Testis (tissue), 3 donors: ENCODE data around the gene CARD19. TPM values are rescaled to one million over a fixed set of nuclear protein-coding genes. Genes with fewer than 3 reads are reported as not detected.

Source experiments
- DNase-seq: peaks from one replicate; pipeline ENCODE4 v3.0.0-alpha.2; 2019
- H3K27ac ChIP-seq, 2 donors: fragments of 200-600 bp; sonication (generic); one replicate each; pipeline ENCODE4 v1.5.1; 2019
- H3K27me3 ChIP-seq: fragments of 200-600 bp; sonication (generic); one replicate; pipeline ENCODE4 v1.5.1; 2019
- H3K36me3 ChIP-seq: fragments of 200-600 bp; sonication (generic); one replicate; pipeline ENCODE4 v1.5.1; 2017; ENCODE audit warnings: low read depth; ENCODE audit errors: missing control alignments
- H3K4me1 ChIP-seq: fragments of 200-600 bp; sonication (generic); one replicate; pipeline ENCODE4 v1.5.1; 2019
- H3K4me3 ChIP-seq, 2 donors: fragments of 200-600 bp; sonication (generic); one replicate each; pipeline ENCODE4 v1.5.1; 2017 to 2019
- H3K9me3 ChIP-seq: fragments of 200-600 bp; sonication (generic); one replicate; pipeline ENCODE4 v1.5.1; 2017
- CTCF ChIP-seq, 3 experiments: fragments of 450-650 bp in 2 of 3; fragments of 200-600 bp in 1 of 3; sonication (generic) in 1 of 3; IDR thresholded peaks; one replicate each; pipeline ENCODE4 v1.5.1; 2016 to 2019; ENCODE audit warnings: antibody characterized with exemption in 3 of 3, mild to moderate bottlenecking in 2 of 3, moderate library complexity in 1 of 3
- POLR2A ChIP-seq: fragments of 450-650 bp; IDR thresholded peaks from one replicate; pipeline ENCODE4 v1.6.1; 2017; ENCODE audit warnings: antibody characterized with exemption, mild to moderate bottlenecking, moderate library complexity
- WGBS, 2 donors: methylation state at CpG; one replicate each; pipeline ENCODE4 v1.1.5; 2018; 5-methylcytosine and 5-hydroxymethylcytosine counted together
- intact Hi-C: fragments of 100-400 bp; cut with DNase I; formaldehyde crosslinking; loops from one replicate; pipeline ENCODE4 v1.15.1; 2023; ENCODE audit warnings: low total_unique reads
- polyA plus RNA-seq: library from polyadenylated mRNA; stranded (reverse); fragments of 350-450 nt; fragmentation: Illumina TruSeq; extraction: RNeasy Lipid Tissue Mini Kit (QIAGEN cat#74804); gene quantifications from one replicate; pipeline ENCODE4 v1.2.3, GENCODE V29; 2014; ENCODE audit warnings: low read depth, low replicate concordance; ENCODE audit not compliant: insufficient read depth
- total RNA-seq, 2 donors: library from RNA; depleted of rRNA; stranded (reverse); fragments of >200 nt; gene quantifications; one replicate each; pipeline ENCODE4 v1.2.3, GENCODE V29; 2016

Gene CARD19
- total and polyA plus RNA-seq, 3 donors from 2014 or later: 99.4 to 147 (median 138) TPM

- intact Hi-C loops: no loop called here
- Histone ChIP-seq H3K27ac (no peak overlapping the region), H3K36me3 (no peaks in the 10 kb centered on the region), H3K9me3 (no peaks in the 10 kb centered on the region), H3K27me3 (no peaks in the 10 kb centered on the region), H3K4me3 (no peak overlapping the region), H3K4me1 (peaks cover 10% of the 10 kb centered on the region)
- peak; percentile 2 for DNase-seq
- TF ChIP-seq CTCF (IDR thresholded peaks at IDR 0.05): no peak
- 95 to 100% methylated on average over 4 of the region's 4 CpGs for WGBS, 2 donors
Observed at GRCh38 chr9:93088656-93089015, 7.4 kb upstream of the CARD19 start.

- no peaks in the 10 kb centered on the region for H3K27me3 ChIP-seq
- DNase-seq: peak; percentile 6
- H3K27ac ChIP-seq: no peak overlapping the region
- H3K9me3 ChIP-seq: no peaks in the 10 kb centered on the region
- 86 to 91% methylated on average over 5 of the region's 5 CpGs for WGBS, 2 donors
- intact Hi-C loops: no loop called here
- no peaks in the 10 kb centered on the region for H3K36me3 ChIP-seq
- H3K4me1 ChIP-seq: peaks cover 14% of the 10 kb centered on the region
- no peak for TF ChIP-seq CTCF (IDR thresholded peaks at IDR 0.05)
- TF ChIP-seq POLR2A: no peak
- H3K4me3 ChIP-seq: no peak overlapping the region
Observed at GRCh38 chr9:93089024-93089423, 7.0 kb upstream of the CARD19 start.

GRCh38 chr9:93089481-93089991 is 6.5 kb upstream of the CARD19 start:
- Histone ChIP-seq H3K27me3 (no peaks in the 10 kb centered on the region), H3K9me3 (no peaks in the 10 kb centered on the region), H3K36me3 (no peaks in the 10 kb centered on the region), H3K27ac (no peak overlapping the region), H3K4me3 (no peak overlapping the region), H3K4me1 (peaks cover 19% of the 10 kb centered on the region)
- no peak for TF ChIP-seq POLR2A
- TF ChIP-seq CTCF (IDR thresholded peaks at IDR 0.05): no peak
- peak; percentile 12 for DNase-seq
- intact Hi-C loops: no loop called here
- WGBS, 2 donors: 81 to 87% methylated on average over 12 of the region's 12 CpGs

- peak; percentile 8 for DNase-seq
- no peaks in the 10 kb centered on the region for H3K36me3 ChIP-seq
- WGBS, 2 donors: 90% methylated on average over 8 of the region's 8 CpGs
- no peaks in the 10 kb centered on the region for H3K9me3 ChIP-seq
- no peaks in the 10 kb centered on the region for H3K27me3 ChIP-seq
- intact Hi-C loops: no loop called here
- TF ChIP-seq POLR2A (no peak), CTCF (IDR thresholded peaks at IDR 0.05) (no peak)
- no peak overlapping the region for H3K4me3 ChIP-seq
- peaks cover 26% of the 10 kb centered on the region for H3K4me1 ChIP-seq
- H3K27ac ChIP-seq: no peak overlapping the region
Observed at GRCh38 chr9:93090091-93090655, 5.8 kb upstream of the CARD19 start.

GRCh38 chr9:93091056-93091452 is 5.0 kb upstream of the CARD19 start:
- Histone ChIP-seq H3K9me3 (no peaks in the 10 kb centered on the region), H3K27me3 (no peaks in the 10 kb centered on the region), H3K4me1 (peaks cover 26% of the 10 kb centered on the region), H3K36me3 (no peaks in the 10 kb centered on the region), H3K27ac (no peak overlapping the region), H3K4me3 (no peak overlapping the region)
- intact Hi-C loops: no loop called here
- TF ChIP-seq POLR2A (no peak), CTCF (IDR thresholded peaks at IDR 0.05) (no peak)
- DNase-seq: peak; percentile 8
- WGBS, 2 donors: 52 to 72% methylated on average over 4 of the region's 4 CpGs
